ENCODE results near the gene FRMD4A.

FRMD4A gene

GRCh38 chr10:13754277-13754676 is 576.4 kb downstream of the FRMD4A start:
- H3K27ac ChIP-seq = no peak overlapping the region
- TF ChIP-seq, protein P1, sequence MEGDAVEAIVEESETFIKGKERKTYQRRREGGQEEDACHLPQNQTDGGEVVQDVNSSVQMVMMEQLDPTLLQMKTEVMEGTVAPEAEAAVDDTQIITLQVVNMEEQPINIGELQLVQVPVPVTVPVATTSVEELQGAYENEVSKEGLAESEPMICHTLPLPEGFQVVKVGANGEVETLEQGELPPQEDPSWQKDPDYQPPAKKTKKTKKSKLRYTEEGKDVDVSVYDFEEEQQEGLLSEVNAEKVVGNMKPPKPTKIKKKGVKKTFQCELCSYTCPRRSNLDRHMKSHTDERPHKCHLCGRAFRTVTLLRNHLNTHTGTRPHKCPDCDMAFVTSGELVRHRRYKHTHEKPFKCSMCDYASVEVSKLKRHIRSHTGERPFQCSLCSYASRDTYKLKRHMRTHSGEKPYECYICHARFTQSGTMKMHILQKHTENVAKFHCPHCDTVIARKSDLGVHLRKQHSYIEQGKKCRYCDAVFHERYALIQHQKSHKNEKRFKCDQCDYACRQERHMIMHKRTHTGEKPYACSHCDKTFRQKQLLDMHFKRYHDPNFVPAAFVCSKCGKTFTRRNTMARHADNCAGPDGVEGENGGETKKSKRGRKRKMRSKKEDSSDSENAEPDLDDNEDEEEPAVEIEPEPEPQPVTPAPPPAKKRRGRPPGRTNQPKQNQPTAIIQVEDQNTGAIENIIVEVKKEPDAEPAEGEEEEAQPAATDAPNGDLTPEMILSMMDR (conservative IDR thresholded peaks at IDR 0.05) = no peak

- H3K27ac ChIP-seq = no peak overlapping the region
- TF ChIP-seq, protein P1 (conservative IDR thresholded peaks at IDR 0.05) = no peak
Observed at GRCh38 chr10:13751191-13751764, 579.4 kb downstream of the FRMD4A start.

DNA sequence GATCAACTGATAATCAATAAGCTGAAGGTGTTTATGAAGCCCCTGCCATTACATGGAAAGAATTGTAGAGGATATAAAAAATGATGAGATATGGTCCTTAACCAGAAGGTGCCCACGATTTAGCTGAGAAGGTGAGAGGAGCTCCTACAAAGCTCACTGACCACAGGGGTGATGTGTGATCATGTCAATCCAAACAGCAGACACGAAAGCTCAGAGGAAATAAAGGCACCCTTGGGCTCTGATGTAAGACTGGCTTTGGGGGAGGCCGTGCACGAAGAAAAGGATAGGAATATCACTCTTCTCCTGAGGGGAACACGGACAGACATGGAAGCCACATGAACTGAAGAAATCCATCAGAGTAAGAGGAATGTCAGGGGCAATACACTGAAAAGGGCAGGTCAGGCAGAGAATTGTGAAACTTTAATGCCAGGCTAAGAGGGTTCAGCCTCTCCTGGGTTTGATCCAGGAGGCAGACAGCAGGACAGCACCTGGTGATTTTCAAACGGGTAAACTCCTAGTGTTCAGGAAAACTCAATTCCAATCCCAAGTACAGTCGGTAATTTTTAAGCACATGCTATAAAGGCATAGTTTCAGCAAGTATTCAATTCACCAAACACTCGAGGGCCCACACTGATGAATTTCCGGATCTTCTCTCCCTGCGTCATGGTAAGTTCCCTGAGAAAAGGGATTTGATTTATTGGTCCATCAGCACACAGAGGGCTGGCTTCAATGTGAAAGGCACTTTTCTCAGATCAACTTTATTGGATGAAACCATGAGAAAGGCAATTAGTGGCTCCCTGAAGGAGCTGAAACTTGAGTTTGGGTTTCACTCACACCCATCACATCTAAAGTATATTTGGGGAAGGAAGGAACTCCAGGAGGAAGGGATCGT is 580.2 kb downstream of the FRMD4A start:
- TF ChIP-seq, protein P1 (conservative IDR thresholded peaks at IDR 0.05) = no peak
- no peak overlapping the region for H3K27ac ChIP-seq

- no peak overlapping the region for H3K27ac ChIP-seq
- TF ChIP-seq, protein P1 (conservative IDR thresholded peaks at IDR 0.05) = no peak
Observed at GRCh38 chr10:13745271-13745670, 585.5 kb downstream of the FRMD4A start.

GRCh38 chr10:13743963-13744362 is 586.8 kb downstream of the FRMD4A start:
- H3K27ac ChIP-seq = no peak overlapping the region
- TF ChIP-seq, protein P1 (conservative IDR thresholded peaks at IDR 0.05) = no peak

DNA sequence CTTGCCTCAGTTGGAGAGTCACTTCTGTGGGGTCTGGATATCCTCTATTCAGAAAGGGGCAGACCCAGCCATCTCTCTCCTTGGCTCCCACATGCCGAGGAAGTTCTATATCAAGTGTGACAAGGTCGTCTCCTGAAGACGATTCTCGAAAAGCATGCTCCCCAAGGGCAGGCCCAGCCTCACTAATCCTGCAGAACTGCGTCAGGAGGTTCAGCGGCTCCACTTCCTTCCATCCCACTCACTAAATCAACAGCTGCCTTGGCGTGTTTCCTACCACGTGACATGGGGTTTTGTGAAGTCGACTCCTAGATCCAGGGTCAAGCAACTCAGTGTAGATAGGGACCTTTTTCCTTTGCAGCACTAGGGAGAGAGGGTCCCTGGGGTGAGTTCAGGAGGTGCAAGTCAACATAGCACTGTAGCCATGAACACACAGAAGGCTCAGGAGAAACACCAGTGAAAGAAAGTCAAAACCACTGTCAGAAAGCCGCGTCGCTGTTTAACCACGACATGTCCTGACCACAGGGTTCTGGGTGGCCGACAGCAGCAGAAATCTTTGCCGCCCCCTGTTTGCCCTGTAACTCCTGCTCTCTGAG is 587.5 kb downstream of the FRMD4A start:
- TF ChIP-seq, protein P1 (conservative IDR thresholded peaks at IDR 0.05) = no peak
- H3K27ac ChIP-seq = no peak overlapping the region

GRCh38 chr10:13741438-13741837 is 589.3 kb downstream of the FRMD4A start:
- H3K27ac ChIP-seq = no peak overlapping the region
- TF ChIP-seq, protein P1 (conservative IDR thresholded peaks at IDR 0.05) = no peak

Measured in VCaP (cell line).